MM.1S (cell line): Measurements from ENCODE around the gene CCDC148.

Source experiments
- DNase-seq: peaks from one replicate; pipeline ENCODE4 v3.0.0-alpha.2; 2015
- H2AFZ ChIP-seq: fragments of 300-600 bp; sonication (generic); 2 replicates; pipeline ENCODE4 v1.6.0; 2016; ENCODE audit warnings: antibody characterized with exemption, low read length
- H3F3A ChIP-seq: fragments of 300-600 bp; sonication (generic); 2 replicates; pipeline ENCODE4 v1.6.1; 2016; ENCODE audit warnings: mild to moderate bottlenecking, antibody characterized with exemption, low read length, moderate library complexity, mixed read lengths; ENCODE audit not compliant: insufficient read depth
- H3K27ac ChIP-seq: fragments of 300-600 bp; sonication (generic); 2 replicates; pipeline ENCODE4 v1.5.1; 2016; ENCODE audit warnings: mild to moderate bottlenecking, low read length
- H3K27me3 ChIP-seq: fragments of 300-600 bp; sonication (generic); replicated peaks from 2 replicates; pipeline ENCODE4 v1.6.0; 2016; ENCODE audit warnings: low read length; ENCODE audit not compliant: insufficient read depth
- H3K36me3 ChIP-seq: fragments of 300-600 bp; sonication (generic); replicated peaks from 2 replicates; pipeline ENCODE4 v1.6.1; 2016; ENCODE audit warnings: mild to moderate bottlenecking, low read length, mixed read lengths; ENCODE audit not compliant: insufficient read depth
- H3K4me1 ChIP-seq: fragments of 300-600 bp; sonication (generic); 2 replicates; pipeline ENCODE4 v1.6.1; 2016; ENCODE audit warnings: low read length, mixed read lengths
- H3K4me2 ChIP-seq: fragments of 300-600 bp; sonication (generic); 2 replicates; pipeline ENCODE4 v1.6.0; 2016; ENCODE audit warnings: low read depth, low read length
- H3K4me3 ChIP-seq: fragments of 300-600 bp; sonication (generic); 2 replicates; pipeline ENCODE4 v1.5.1; 2016; ENCODE audit warnings: low read length, mixed read lengths
- H3K79me2 ChIP-seq: fragments of 300-600 bp; sonication (generic); 2 replicates; pipeline ENCODE4 v1.6.1; 2016; ENCODE audit warnings: mixed run types, low read length, mixed read lengths
- H3K9ac ChIP-seq: fragments of 300-600 bp; sonication (generic); 2 replicates; pipeline ENCODE4 v1.6.1; 2016; ENCODE audit warnings: low read length, mixed read lengths
- H3K9me2 ChIP-seq: fragments of 300-600 bp; sonication (generic); replicated peaks from 2 replicates; pipeline ENCODE4 v1.6.1; 2016; ENCODE audit warnings: mild to moderate bottlenecking, low read length, mixed read lengths; ENCODE audit not compliant: insufficient read depth
- H3K9me3 ChIP-seq: fragments of 300-600 bp; sonication (generic); replicated peaks from 2 replicates; pipeline ENCODE4 v1.6.1; 2016; ENCODE audit warnings: mild to moderate bottlenecking, low read length, mixed read lengths; ENCODE audit not compliant: insufficient read depth
- H4K20me1 ChIP-seq: fragments of 300-600 bp; sonication (generic); 2 replicates; pipeline ENCODE4 v1.6.1; 2016; ENCODE audit warnings: mild to moderate bottlenecking, low read length, moderate library complexity, mixed read lengths; ENCODE audit not compliant: insufficient read depth
- EZH2 ChIP-seq: fragments of 300-600 bp; sonication (generic); optimal IDR thresholded peaks from 2 replicates; pipeline ENCODE3; 2017; ENCODE audit warnings: low read depth, mild to moderate bottlenecking, antibody characterized with exemption, low read length, mixed read lengths
- EZH2phosphoT487 ChIP-seq: fragments of 300-600 bp; sonication (generic); IDR thresholded peaks from 2 replicates; pipeline ENCODE4 v1.6.1; 2018; ENCODE audit warnings: antibody characterized with exemption, low read length
- TF ChIP-seq, protein P1 (sequence below): fragments of 300-600 bp; sonication (generic); IDR thresholded peaks from 2 replicates; pipeline ENCODE4 v1.5.1; 2016; ENCODE audit warnings: antibody characterized with exemption, low read length, mixed read lengths

Gene CCDC148

DNA sequence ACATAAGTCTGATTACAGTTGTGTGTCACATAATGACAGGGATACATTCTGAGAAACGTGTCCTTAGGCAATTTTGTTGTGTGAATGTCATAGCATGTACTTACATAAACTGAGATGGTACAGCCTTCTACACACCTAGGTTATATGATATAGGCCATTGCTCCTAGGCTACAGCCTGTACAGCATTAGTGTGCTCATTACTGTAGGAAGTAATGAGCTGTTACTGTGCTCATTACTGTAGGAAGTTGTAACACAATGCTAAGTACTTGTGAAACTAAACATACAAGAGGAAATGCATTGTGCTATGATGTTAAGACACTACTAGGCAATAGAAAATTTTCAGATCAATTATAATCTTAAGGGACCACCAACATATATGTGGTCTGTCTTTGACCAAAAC lies 282.1 kb downstream of the CCDC148 start:
- H3K36me3 ChIP-seq: no peaks in the 10 kb centered on the region
- H3K9ac ChIP-seq: no peak overlapping the region
- no peaks in the 10 kb centered on the region for H3K4me1 ChIP-seq
- no peak for DNase-seq
- H3K4me2 ChIP-seq: no peak overlapping the region
- no peaks in the 10 kb centered on the region for H3K9me3 ChIP-seq
- H3K9me2 ChIP-seq: no peaks in the 10 kb centered on the region
- no peak overlapping the region for H3K27ac ChIP-seq
- no peaks in the 10 kb centered on the region for H3K27me3 ChIP-seq
- no peaks in the 10 kb centered on the region for H3F3A ChIP-seq
- no peak for TF ChIP-seq EZH2phosphoT487
- no peak for TF ChIP-seq EZH2
- TF ChIP-seq, protein P1, sequence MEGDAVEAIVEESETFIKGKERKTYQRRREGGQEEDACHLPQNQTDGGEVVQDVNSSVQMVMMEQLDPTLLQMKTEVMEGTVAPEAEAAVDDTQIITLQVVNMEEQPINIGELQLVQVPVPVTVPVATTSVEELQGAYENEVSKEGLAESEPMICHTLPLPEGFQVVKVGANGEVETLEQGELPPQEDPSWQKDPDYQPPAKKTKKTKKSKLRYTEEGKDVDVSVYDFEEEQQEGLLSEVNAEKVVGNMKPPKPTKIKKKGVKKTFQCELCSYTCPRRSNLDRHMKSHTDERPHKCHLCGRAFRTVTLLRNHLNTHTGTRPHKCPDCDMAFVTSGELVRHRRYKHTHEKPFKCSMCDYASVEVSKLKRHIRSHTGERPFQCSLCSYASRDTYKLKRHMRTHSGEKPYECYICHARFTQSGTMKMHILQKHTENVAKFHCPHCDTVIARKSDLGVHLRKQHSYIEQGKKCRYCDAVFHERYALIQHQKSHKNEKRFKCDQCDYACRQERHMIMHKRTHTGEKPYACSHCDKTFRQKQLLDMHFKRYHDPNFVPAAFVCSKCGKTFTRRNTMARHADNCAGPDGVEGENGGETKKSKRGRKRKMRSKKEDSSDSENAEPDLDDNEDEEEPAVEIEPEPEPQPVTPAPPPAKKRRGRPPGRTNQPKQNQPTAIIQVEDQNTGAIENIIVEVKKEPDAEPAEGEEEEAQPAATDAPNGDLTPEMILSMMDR: no peak
- no peaks in the 10 kb centered on the region for H4K20me1 ChIP-seq
- no peak overlapping the region for H3K4me3 ChIP-seq
- H3K79me2 ChIP-seq: no peaks in the 10 kb centered on the region
- no peak overlapping the region for H2AFZ ChIP-seq

- DNase-seq: no peak
- no peak overlapping the region for H3K27ac ChIP-seq
- no peak overlapping the region for H3K9ac ChIP-seq
- TF ChIP-seq, protein P1: no peak
- no peak for TF ChIP-seq EZH2
- no peak for TF ChIP-seq EZH2phosphoT487
- H3K9me3 ChIP-seq: no peaks in the 10 kb centered on the region
- no peak overlapping the region for H3K4me3 ChIP-seq
- H3K4me2 ChIP-seq: no peak overlapping the region
- no peaks in the 10 kb centered on the region for H3F3A ChIP-seq
- H3K36me3 ChIP-seq: no peaks in the 10 kb centered on the region
- no peak overlapping the region for H2AFZ ChIP-seq
- no peaks in the 10 kb centered on the region for H3K79me2 ChIP-seq
- H3K9me2 ChIP-seq: no peaks in the 10 kb centered on the region
- no peaks in the 10 kb centered on the region for H3K4me1 ChIP-seq
- no peaks in the 10 kb centered on the region for H3K27me3 ChIP-seq
- H4K20me1 ChIP-seq: no peaks in the 10 kb centered on the region
Observed at GRCh38 chr2:158172719-158173118, 283.8 kb downstream of the CCDC148 start.

GRCh38 chr2:158154596-158154995 lies 302.0 kb downstream of the CCDC148 start:
- no peaks in the 10 kb centered on the region for H3K79me2 ChIP-seq
- no peaks in the 10 kb centered on the region for H3K27me3 ChIP-seq
- no peak overlapping the region for H3K4me2 ChIP-seq
- H3K9ac ChIP-seq: no peak overlapping the region
- no peaks in the 10 kb centered on the region for H3K9me3 ChIP-seq
- no peaks in the 10 kb centered on the region for H3K4me1 ChIP-seq
- no peaks in the 10 kb centered on the region for H3K9me2 ChIP-seq
- no peaks in the 10 kb centered on the region for H3K36me3 ChIP-seq
- no peak overlapping the region for H3K27ac ChIP-seq
- DNase-seq: no peak
- TF ChIP-seq EZH2: no peak
- TF ChIP-seq, protein P1: no peak
- TF ChIP-seq EZH2phosphoT487: no peak
- no peak overlapping the region for H2AFZ ChIP-seq
- H4K20me1 ChIP-seq: no peaks in the 10 kb centered on the region
- no peak overlapping the region for H3K4me3 ChIP-seq
- no peaks in the 10 kb centered on the region for H3F3A ChIP-seq
